ENCODE results near the gene PRDM15. TPM values are rescaled to one million over a fixed set of nuclear protein-coding genes. Genes with fewer than 3 reads are reported as not detected.

Gene PRDM15
- total RNA-seq, 3 donors from 2014 or later (not counting 1 experiment from before 2014, with no cell fraction given) = 11.4 to 13.5 (median 11.9) TPM

DNA sequence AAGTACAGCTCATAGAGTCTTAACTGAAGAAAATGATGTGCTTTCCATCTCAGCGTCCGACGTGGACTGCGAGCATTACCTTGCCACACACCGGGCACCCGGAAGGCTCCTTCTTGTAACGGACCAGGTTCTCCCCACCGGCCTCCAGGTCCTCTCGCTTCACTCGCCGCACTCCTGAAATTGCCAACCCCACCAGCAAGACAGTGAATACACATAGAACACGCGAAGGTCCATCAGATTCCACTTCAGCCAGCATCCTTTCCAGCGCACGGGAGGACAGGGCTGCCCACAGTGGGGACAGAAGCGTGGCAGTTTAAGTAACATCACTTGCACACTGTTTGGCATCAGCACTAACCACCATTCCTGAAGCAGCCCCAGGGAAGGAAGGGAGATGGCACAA is 53.3 kb downstream of the PRDM15 start:
- no peak overlapping the region for H3K4me3 ChIP-seq (ENCODE audit: low read length)
- H3K27me3 ChIP-seq (ENCODE audit: control insufficient read depth, insufficient read depth, low read length) = no peaks in the 10 kb centered on the region
- no peaks in the 10 kb centered on the region for H3K9me3 Mint-ChIP-seq
- no peak overlapping the region for H3K27ac ChIP-seq (ENCODE audit: low read length)
- DNase-seq (no peak), ATAC-seq (no peak)
- intact Hi-C loops (cut with micrococcal nuclease) = no loop called here
- TF ChIP-seq, protein P1, sequence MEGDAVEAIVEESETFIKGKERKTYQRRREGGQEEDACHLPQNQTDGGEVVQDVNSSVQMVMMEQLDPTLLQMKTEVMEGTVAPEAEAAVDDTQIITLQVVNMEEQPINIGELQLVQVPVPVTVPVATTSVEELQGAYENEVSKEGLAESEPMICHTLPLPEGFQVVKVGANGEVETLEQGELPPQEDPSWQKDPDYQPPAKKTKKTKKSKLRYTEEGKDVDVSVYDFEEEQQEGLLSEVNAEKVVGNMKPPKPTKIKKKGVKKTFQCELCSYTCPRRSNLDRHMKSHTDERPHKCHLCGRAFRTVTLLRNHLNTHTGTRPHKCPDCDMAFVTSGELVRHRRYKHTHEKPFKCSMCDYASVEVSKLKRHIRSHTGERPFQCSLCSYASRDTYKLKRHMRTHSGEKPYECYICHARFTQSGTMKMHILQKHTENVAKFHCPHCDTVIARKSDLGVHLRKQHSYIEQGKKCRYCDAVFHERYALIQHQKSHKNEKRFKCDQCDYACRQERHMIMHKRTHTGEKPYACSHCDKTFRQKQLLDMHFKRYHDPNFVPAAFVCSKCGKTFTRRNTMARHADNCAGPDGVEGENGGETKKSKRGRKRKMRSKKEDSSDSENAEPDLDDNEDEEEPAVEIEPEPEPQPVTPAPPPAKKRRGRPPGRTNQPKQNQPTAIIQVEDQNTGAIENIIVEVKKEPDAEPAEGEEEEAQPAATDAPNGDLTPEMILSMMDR (IDR thresholded peaks at IDR 0.05) = no peak
- peaks cover 12% of the 10 kb centered on the region for H3K36me3 ChIP-seq (ENCODE audit: control insufficient read depth, insufficient read depth, low read length)
- no peaks in the 10 kb centered on the region for H3K36me3 Mint-ChIP-seq
- no peaks in the 10 kb centered on the region for H3K9me3 ChIP-seq (ENCODE audit: control insufficient read depth, insufficient read depth, low read length)
- H3K4me1 Mint-ChIP-seq = no peaks in the 10 kb centered on the region
- no peaks in the 10 kb centered on the region for H3K4me1 ChIP-seq (ENCODE audit: control insufficient read depth, insufficient read depth, low read length)
- H3K4me3 Mint-ChIP-seq = no peak overlapping the region
- H3K27me3 Mint-ChIP-seq (ENCODE audit: low read depth in 2 of 2) = no peaks in the 10 kb centered on the region
- H3K27ac Mint-ChIP-seq = no peak overlapping the region
- 96% methylated on average over 16 of the region's 16 CpGs for WGBS (ENCODE audit: insufficient coverage)

DNA sequence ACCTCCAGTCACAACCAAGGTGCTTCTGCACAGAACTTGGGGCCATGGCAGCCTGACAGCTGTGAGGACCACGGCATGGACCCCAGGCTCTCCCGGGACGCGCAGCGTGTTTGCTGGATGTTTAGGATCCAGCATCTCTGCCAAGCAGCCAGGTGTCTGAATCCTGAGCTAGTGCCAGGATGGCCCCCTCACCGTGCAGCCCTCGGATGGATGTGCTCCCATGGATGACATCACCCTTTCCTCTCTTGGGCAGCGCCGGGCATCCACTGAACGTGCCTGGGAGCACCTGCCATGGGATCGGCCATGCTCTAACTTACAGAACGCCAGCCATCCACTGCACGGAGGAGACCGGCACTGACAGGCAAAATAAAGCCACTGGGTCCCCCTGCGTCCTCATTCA is 53.9 kb downstream of the PRDM15 start:
- no peaks in the 10 kb centered on the region for H3K36me3 Mint-ChIP-seq

DNA sequence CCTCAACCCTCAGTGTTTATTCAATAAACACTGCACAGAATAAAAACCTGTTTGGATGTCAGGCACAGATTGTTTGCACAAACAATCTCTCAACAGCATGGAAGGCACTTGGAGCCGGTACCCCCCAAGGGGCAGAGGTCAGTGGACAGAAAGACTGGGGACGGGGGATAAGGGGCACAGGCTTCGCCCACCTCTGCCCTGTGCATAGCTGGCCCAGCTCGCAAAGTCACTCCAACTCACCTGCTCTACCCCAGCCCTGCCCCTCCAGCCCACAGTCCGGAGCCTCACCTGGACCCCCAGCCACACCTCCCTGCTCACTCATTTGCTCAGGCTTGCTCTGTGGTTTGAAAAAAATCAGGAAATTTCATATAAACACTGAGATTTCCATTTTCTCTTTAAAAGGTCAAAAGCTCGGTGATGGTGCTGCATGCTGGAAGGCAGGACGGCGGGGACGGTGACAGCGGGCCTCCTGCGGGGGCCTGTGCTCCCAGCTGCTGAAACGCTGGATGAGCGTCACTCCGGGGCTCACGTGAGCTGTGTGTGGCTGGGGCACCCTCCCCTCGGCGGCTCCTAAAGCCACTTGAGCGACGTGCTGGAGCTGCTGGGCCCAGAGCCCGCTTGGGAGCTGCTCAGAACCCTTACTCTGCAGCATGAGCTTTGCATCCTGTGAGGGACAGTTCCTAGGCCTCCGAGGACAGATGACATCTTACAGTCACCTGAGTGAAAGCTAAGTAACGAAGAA is 54.5 kb downstream of the PRDM15 start:
- Mint-ChIP-seq H3K9me3 (no peaks in the 10 kb centered on the region), H3K27ac (no peak overlapping the region), H3K4me3 (no peak overlapping the region), H3K27me3 (ENCODE audit: low read depth in 2 of 2) (no peaks in the 10 kb centered on the region), H3K36me3 (no peaks in the 10 kb centered on the region), H3K4me1 (no peaks in the 10 kb centered on the region)
- 90% methylated on average over 22 of the region's 22 CpGs for WGBS (ENCODE audit: insufficient coverage)
- ATAC-seq (no peak), DNase-seq (no peak)
- H3K4me1 ChIP-seq (ENCODE audit: control insufficient read depth, insufficient read depth, low read length) = no peaks in the 10 kb centered on the region
- no peaks in the 10 kb centered on the region for H3K9me3 ChIP-seq (ENCODE audit: control insufficient read depth, insufficient read depth, low read length)
- H3K27ac ChIP-seq (ENCODE audit: low read length) = no peak overlapping the region
- H3K36me3 ChIP-seq (ENCODE audit: control insufficient read depth, insufficient read depth, low read length) = peaks cover 12% of the 10 kb centered on the region
- intact Hi-C loops (cut with micrococcal nuclease) = no loop called here
- TF ChIP-seq, protein P1 (IDR thresholded peaks at IDR 0.05) = no peak
- no peak overlapping the region for H3K4me3 ChIP-seq (ENCODE audit: low read length)
- no peaks in the 10 kb centered on the region for H3K27me3 ChIP-seq (ENCODE audit: control insufficient read depth, insufficient read depth, low read length)

More for the DNA sequence above, 53.9 kb downstream of the PRDM15 start:
- Histone ChIP-seq H3K4me3 (ENCODE audit: low read length) (no peak overlapping the region), H3K4me1 (ENCODE audit: control insufficient read depth, insufficient read depth, low read length) (no peaks in the 10 kb centered on the region), H3K36me3 (ENCODE audit: control insufficient read depth, insufficient read depth, low read length) (peaks cover 12% of the 10 kb centered on the region), H3K27ac (ENCODE audit: low read length) (no peak overlapping the region), H3K27me3 (ENCODE audit: control insufficient read depth, insufficient read depth, low read length) (no peaks in the 10 kb centered on the region), H3K9me3 (ENCODE audit: control insufficient read depth, insufficient read depth, low read length) (no peaks in the 10 kb centered on the region)
- Mint-ChIP-seq H3K9me3 (no peaks in the 10 kb centered on the region), H3K4me1 (no peaks in the 10 kb centered on the region), H3K27ac (no peak overlapping the region), H3K27me3 (ENCODE audit: low read depth in 2 of 2) (no peaks in the 10 kb centered on the region), H3K4me3 (no peak overlapping the region)
- TF ChIP-seq, protein P1 (IDR thresholded peaks at IDR 0.05) = no peak
- ATAC-seq (no peak), DNase-seq (no peak)
- WGBS (ENCODE audit: insufficient coverage) = 91% methylated on average over 15 of the region's 15 CpGs
- intact Hi-C loops (cut with micrococcal nuclease) = no loop called here

DNA sequence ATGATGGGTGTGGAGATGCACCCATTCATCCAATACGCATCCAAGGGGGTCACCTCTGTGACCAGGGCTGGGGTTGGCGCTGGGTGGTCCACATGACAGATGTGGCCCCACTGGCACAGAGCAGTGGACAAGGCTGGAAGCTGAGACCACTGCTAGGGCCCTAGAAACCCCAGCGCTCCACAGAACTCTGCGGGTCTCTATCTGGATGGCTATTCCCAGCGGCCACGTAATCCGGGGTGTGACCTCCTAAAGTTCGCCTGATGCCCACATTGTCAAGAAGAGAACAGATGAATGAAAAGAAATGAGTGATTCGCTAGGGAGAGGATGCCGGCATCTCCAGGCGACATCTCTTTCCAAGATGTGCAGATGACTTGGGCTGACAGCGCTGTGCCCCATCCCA is 55.2 kb downstream of the PRDM15 start:
- TF ChIP-seq, protein P1 (IDR thresholded peaks at IDR 0.05) = no peak
- H3K4me3 Mint-ChIP-seq = no peak overlapping the region
- H3K27ac Mint-ChIP-seq = no peak overlapping the region
- H3K9me3 Mint-ChIP-seq = no peaks in the 10 kb centered on the region
- Histone ChIP-seq H3K27ac (ENCODE audit: low read length) (no peak overlapping the region), H3K4me1 (ENCODE audit: control insufficient read depth, insufficient read depth, low read length) (no peaks in the 10 kb centered on the region), H3K36me3 (ENCODE audit: control insufficient read depth, insufficient read depth, low read length) (peaks cover 13% of the 10 kb centered on the region), H3K9me3 (ENCODE audit: control insufficient read depth, insufficient read depth, low read length) (no peaks in the 10 kb centered on the region), H3K4me3 (ENCODE audit: low read length) (no peak overlapping the region), H3K27me3 (ENCODE audit: control insufficient read depth, insufficient read depth, low read length) (no peaks in the 10 kb centered on the region)
- DNase-seq (no peak), ATAC-seq (no peak)
- no peaks in the 10 kb centered on the region for H3K4me1 Mint-ChIP-seq
- H3K36me3 Mint-ChIP-seq = no peaks in the 10 kb centered on the region
- intact Hi-C loops (cut with micrococcal nuclease) = no loop called here
- 96% methylated on average over 12 of the region's 12 CpGs for WGBS (ENCODE audit: insufficient coverage)
- no peaks in the 10 kb centered on the region for H3K27me3 Mint-ChIP-seq (ENCODE audit: low read depth in 2 of 2)
